Measurements from ENCODE around the gene LPIN1. TPM values are rescaled to one million over a fixed set of nuclear protein-coding genes. Genes with fewer than 3 reads are reported as not detected.

The LPIN1 gene
- total RNA-seq, 1 experiment from 2014 or later: 38.5 TPM

DNA sequence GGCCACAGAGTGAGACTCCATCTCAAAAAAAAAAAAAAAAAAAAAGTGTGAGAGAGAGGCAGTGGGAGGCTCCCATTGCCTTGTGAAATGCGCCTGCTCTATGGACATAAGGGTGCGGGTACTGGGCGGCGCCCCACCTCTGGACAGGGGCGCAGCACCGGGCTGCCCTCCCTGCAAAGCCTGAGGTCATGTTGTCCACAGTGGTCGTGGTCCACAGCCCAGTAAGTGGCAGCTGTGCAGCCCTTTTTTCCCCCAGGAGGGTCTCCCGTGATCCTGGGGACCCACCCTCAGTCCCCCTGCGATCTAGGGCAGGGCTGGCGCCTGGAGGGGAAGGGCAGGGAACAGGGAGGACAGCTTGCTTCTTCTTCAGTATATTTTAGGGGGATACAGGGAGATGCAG lies 37.8 kb downstream of the LPIN1 start:
- DNase-seq (ENCODE audit: low read depth): no peak

- DNase-seq (ENCODE audit: low read depth): no peak
Observed at GRCh38 chr2:11784747-11785610, 38.5 kb downstream of the LPIN1 start.

DNA sequence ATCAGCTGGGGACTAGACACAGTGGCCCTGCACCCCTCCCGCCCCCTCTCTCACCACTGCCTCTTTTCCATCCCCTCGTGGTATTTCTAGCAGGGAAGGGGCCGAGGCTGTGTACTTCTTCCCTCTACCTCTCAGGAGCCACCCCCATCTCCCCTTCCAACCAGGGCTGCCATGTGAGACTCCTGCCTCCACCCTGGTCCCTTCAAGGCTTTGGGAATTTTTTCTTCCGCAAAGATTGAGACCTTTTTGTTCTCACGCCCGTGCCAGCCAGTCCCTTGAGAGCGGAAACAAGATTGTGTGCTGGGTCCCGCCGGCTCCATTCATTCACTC lies 39.1 kb downstream of the LPIN1 start:
- DNase-seq (ENCODE audit: low read depth): no peak

DNA sequence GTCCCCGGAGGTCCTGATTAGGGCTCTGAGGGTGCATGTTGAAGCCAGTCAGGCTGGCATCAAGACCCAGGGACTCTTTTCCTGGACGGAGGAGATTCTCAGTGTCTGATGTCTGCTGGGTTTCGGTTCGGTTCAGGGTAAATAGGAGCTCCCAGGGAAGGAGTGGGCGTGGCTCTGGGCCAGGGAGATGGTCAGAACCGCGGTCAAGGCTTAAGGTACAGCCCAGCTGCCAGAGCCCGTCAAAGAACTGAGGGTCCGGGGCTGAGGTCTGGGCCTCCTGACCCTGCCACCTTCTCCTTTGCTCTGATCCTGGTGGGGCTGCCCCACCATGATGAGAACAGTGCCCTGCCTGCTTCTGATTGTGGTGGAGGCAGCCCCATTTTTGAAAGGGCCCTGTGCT lies 39.8 kb downstream of the LPIN1 start:
- no peak for DNase-seq (ENCODE audit: low read depth)

DNA sequence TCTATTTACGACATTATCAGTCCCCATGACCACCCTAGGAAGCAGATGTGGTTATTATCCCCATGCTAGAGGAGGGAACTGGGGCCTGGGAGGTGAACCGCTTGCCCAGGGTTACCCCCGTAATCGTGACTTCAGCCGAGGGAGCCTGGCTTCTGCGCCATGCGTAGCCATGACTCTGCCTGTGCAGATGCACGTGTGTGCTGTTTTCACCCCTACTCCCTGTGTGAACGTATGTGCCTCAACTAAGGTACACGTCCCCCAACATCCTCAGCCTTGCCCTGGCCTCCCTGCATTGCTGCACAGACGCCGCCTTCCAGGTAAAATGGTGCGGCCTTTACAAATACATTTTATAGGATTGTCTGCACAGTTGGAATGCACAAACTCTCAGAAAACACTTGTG lies 40.2 kb downstream of the LPIN1 start:
- no peak for DNase-seq (ENCODE audit: low read depth)

- no peak for DNase-seq (ENCODE audit: low read depth)
Observed at GRCh38 chr2:11787991-11788390, 41.6 kb downstream of the LPIN1 start.

GRCh38 chr2:11788461-11789124 lies 42.2 kb downstream of the LPIN1 start:
- DNase-seq (ENCODE audit: low read depth): no peak

GRCh38 chr2:11789243-11789642 lies 42.8 kb downstream of the LPIN1 start:
- DNase-seq (ENCODE audit: low read depth): no peak

- DNase-seq (ENCODE audit: low read depth): no peak
Observed at GRCh38 chr2:11790228-11790627, 43.8 kb downstream of the LPIN1 start.

DNA sequence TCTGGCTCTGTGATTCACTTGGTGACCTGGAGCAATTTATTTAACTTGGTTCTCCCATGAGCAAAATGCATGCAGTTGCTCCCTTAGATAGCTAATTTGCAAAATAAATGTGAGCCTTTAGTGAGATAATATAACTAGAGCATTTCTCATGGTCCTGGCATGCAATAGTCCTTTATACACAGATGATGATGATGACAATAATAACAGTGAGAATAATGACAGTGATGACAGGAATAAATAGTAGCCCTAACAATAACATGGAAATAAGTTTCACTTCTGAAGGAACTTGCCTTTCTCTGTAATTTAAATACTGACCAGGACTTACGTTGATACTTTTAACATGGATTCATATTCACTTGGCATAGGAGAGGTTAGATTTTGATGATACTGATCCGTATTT lies 49.2 kb downstream of the LPIN1 start:
- no peak for DNase-seq (ENCODE audit: low read depth)

GRCh38 chr2:11796190-11797171 lies 50.0 kb downstream of the LPIN1 start:
- DNase-seq (ENCODE audit: low read depth): no peak

DNA sequence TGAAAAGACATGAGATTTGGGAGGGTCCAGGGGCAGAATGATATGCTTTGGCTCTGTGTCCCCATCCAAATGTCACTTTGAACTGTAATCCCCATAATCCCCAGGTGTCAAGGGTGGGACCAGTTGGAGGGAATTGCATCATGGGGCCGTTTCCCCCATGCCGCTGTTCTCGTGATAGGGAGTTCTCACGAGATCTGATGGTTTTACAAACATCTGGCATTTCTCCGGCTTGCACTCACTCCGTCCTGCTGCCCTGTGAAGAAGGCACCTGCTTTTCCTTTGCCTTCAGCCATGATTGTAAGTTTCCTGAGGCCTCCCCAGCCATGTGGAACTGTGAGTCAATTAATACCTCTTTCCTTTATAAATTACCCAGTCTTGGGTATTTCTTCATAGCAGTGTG lies 51.4 kb downstream of the LPIN1 start:
- DNase-seq (ENCODE audit: low read depth): no peak

GRCh38 chr2:11798701-11799435 lies 52.4 kb downstream of the LPIN1 start:
- no peak for DNase-seq (ENCODE audit: low read depth)

- DNase-seq (ENCODE audit: low read depth): no peak
Observed at GRCh38 chr2:11799826-11800225, 53.4 kb downstream of the LPIN1 start.

- DNase-seq (ENCODE audit: low read depth): no peak
Observed at GRCh38 chr2:11802782-11803191, 56.4 kb downstream of the LPIN1 start.

DNA sequence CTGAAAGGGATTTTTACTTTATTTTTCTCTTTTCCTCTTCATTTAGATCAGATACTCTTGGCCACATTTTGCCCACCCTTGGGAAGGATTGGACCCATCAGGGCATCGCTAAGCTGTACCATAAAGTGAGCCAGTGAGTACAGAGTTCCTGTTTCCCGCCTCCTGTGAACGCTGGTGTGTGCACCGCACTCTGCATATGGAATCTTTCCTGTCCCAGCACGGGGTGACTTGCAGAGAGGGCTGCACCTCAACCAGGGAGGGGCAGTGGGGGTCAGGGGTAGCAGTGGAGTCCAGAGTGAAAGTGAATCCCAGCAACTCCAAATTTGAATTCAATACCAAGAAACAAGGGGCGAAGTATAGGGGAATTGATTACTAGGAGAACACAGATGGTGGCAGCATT lies 58.6 kb downstream of the LPIN1 start:
- no peak for DNase-seq (ENCODE audit: low read depth)

- DNase-seq (ENCODE audit: low read depth): no peak
Observed at GRCh38 chr2:11805920-11806319, 59.5 kb downstream of the LPIN1 start.

DNA sequence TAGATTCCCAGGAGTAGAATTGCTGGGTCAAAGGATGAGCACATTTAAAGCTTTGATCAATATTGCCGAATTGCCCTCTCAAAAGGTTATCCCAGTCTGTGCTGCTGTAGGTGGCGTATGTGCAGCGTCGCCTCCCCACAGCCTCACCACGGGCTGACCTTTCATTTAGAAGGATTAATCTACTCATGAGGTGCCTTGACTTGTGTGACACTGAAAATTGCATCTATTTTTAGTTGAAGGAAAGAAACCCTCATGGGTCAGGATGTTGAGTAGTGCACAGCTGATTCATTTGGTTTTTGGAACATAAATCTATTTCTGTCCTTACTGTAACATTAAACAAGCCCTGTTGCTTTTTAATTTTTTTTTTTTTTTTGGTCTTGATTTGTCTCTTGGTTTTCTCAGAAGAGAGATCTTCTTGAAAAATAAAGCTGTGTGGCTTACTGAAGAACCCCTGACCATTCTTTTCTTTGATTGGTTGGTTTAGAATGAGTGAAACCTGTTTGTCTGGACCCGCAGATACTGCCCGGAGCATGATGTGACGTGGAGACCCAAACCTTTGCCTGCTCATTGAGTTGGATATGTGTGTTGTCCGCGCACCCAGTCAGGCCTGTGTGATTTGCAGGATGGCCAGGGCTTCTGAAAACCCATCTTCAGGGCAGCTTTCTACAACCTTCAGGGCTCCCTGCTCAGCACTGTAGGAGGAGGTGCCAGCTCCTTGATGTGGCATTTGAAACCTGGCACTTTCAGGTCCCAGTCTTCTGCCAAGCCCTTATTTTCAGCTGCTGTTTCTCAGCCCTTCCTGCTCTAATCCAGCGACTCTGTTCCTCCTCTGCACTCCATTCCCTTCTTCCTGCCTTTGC lies 61.0 kb downstream of the LPIN1 start:
- DNase-seq (ENCODE audit: low read depth): no peak

GRCh38 chr2:11808016-11808400 lies 61.6 kb downstream of the LPIN1 start:
- no peak for DNase-seq (ENCODE audit: low read depth)

DNA sequence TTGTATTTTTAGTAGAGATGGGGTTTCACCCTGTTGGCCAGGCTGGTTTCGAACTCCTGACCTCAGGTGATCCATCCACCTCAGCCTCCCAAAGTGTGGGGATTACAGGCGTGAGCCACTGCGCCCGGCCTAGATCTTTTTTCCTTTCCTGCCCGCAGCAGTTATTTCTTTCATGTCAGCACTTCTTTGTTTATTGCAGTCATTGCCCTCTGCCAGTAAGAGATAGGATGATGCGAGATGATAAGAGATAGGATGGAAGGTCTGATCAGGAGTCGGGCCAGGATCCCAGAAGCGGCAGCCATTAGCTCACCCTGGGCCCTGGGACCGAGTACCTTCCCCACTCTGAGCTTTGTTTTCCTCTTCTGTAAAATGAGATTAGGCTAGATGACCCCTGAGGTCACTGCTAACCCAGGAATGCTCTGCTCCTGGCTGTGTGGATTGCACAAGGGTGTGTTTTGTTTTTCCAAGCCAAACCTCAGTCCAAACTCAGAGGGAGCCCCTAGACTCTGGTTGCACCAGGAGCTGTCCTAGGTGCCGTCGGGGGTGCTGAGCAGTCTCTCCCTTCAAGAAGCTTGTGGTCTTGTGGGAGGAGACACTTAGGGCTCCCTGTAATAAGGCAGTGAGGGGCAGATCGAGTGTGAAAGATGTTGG lies 63.3 kb downstream of the LPIN1 start:
- DNase-seq (ENCODE audit: low read depth): no peak
